Glutamatergic neuron (in vitro differentiated cells): ENCODE results near the gene BUB1B. TPM values are rescaled to one million over a fixed set of nuclear protein-coding genes. Genes with fewer than 3 reads are reported as not detected.
"Not testable (repeated sequence)": the region's sequence is repeated elsewhere in the genome, so short reads cannot be mapped to it uniquely, and the experiment has no call there.

ENCODE experiments used
- DNase-seq: peaks from one replicate; pipeline ENCODE4 v3.0.0; 2022
- H3K27ac Mint-ChIP-seq: one replicate; pipeline ENCODE4 v1.8.0; 2020; ENCODE audit warnings: mild to moderate bottlenecking, mixed read lengths, inconsistent platforms; ENCODE audit not compliant: unreplicated experiment
- H3K27me3 Mint-ChIP-seq: one replicate; pipeline ENCODE4 v1.8.0; 2020; ENCODE audit warnings: mild to moderate bottlenecking, moderate library complexity, mixed read lengths, inconsistent platforms; ENCODE audit not compliant: unreplicated experiment
- H3K36me3 Mint-ChIP-seq: one replicate; pipeline ENCODE4 v1.8.0; 2020; ENCODE audit warnings: mild to moderate bottlenecking, mixed read lengths, inconsistent platforms; ENCODE audit not compliant: unreplicated experiment
- H3K4me1 Mint-ChIP-seq: one replicate; pipeline ENCODE4 v1.8.0; 2020; ENCODE audit warnings: mild to moderate bottlenecking, low read depth, mixed read lengths, inconsistent platforms; ENCODE audit not compliant: unreplicated experiment
- H3K4me3 Mint-ChIP-seq: one replicate; pipeline ENCODE4 v1.8.0; 2020; ENCODE audit warnings: mild to moderate bottlenecking, mixed read lengths, inconsistent platforms; ENCODE audit not compliant: unreplicated experiment
- H3K9me3 Mint-ChIP-seq: one replicate; pipeline ENCODE4 v1.8.0; 2020; ENCODE audit warnings: mild to moderate bottlenecking, moderate library complexity, mixed read lengths, inconsistent platforms; ENCODE audit not compliant: unreplicated experiment
- CTCF ChIP-seq: fragments of 200-600 bp; sonication (generic); IDR thresholded peaks from one replicate; pipeline ENCODE4 v1.5.0; 2021; ENCODE audit not compliant: partially characterized antibody, unreplicated experiment
- total RNA-seq: library from RNA; stranded (reverse); fragmentation: NEBNext Ultra II Directional; extraction: Animal tissue kit (Norgen Biotek cat#: 25700); gene quantifications from one replicate; pipeline ENCODE4 v1.2.1, GENCODE V29; 2021; ENCODE audit not compliant: unreplicated experiment

The BUB1B gene
- total RNA-seq, 1 donor from 2014 or later: 16.5 TPM

GRCh38 chr15:40134885-40135284, 26.0 kb upstream of the BUB1B start:
- Mint-ChIP-seq H3K27me3 (peaks cover 2% of the 10 kb centered on the region), H3K4me1 (peaks cover 3% of the 10 kb centered on the region), H3K9me3 (peaks cover 1% of the 10 kb centered on the region), H3K4me3 (no peak overlapping the region), H3K27ac (no peak overlapping the region), H3K36me3 (no peaks in the 10 kb centered on the region)
- TF ChIP-seq CTCF: no peak
- no peak for DNase-seq

GRCh38 chr15:40135846-40136450, 24.9 kb upstream of the BUB1B start:
- H3K4me1 Mint-ChIP-seq, H3K27ac Mint-ChIP-seq, DNase-seq, H3K9me3 Mint-ChIP-seq, H3K27me3 Mint-ChIP-seq, H3K36me3 Mint-ChIP-seq, H3K4me3 Mint-ChIP-seq: not testable (repeated sequence)

GRCh38 chr15:40136470-40137302, 24.2 kb upstream of the BUB1B start:
- H3K9me3 Mint-ChIP-seq: peaks cover under 1% of the 10 kb centered on the region
- H3K36me3 Mint-ChIP-seq: no peaks in the 10 kb centered on the region
- no peak overlapping the region for H3K4me3 Mint-ChIP-seq
- no peak for TF ChIP-seq CTCF
- H3K4me1 Mint-ChIP-seq: peaks cover 3% of the 10 kb centered on the region
- peak overlapping the region; percentile 33 for H3K27ac Mint-ChIP-seq
- peaks cover 6% of the 10 kb centered on the region for H3K27me3 Mint-ChIP-seq
- no peak for DNase-seq

GRCh38 chr15:40137303-40138200, 23.3 kb upstream of the BUB1B start:
- Mint-ChIP-seq H3K9me3 (peaks cover 4% of the 10 kb centered on the region), H3K4me1 (peaks cover 3% of the 10 kb centered on the region), H3K4me3 (no peak overlapping the region), H3K36me3 (no peaks in the 10 kb centered on the region), H3K27ac (no peak overlapping the region), H3K27me3 (peaks cover 12% of the 10 kb centered on the region)
- DNase-seq: no peak
- TF ChIP-seq CTCF: no peak

GRCh38 chr15:40138201-40138570, 22.7 kb upstream of the BUB1B start:
- H3K36me3 Mint-ChIP-seq, DNase-seq, H3K4me1 Mint-ChIP-seq, H3K27ac Mint-ChIP-seq, H3K9me3 Mint-ChIP-seq, H3K4me3 Mint-ChIP-seq: not testable (repeated sequence)
- H3K27me3 Mint-ChIP-seq: peaks cover 12% of the 10 kb centered on the region
